ENCODE results near the gene ADARB2. TPM values are rescaled to one million over a fixed set of nuclear protein-coding genes. Genes with fewer than 3 reads are reported as not detected.
A peak's percentile ranks its signal among the peaks of the same experiment; 100 is the strongest.

ADARB2 gene
- total and polyA plus RNA-seq, 10 of the 15 experiments (the other 5 are each of a cell fraction or from before 2014, with no cell fraction given): 0.02 to 4.1 (median 0.76) TPM

- FAIRE-seq (no peak), DNase-seq (ENCODE audit: low read depth, low spot score) (no peak), ATAC-seq (no peak)
- Histone ChIP-seq H3K9ac (ENCODE audit: control insufficient read depth, insufficient read depth, low read length) (no peak overlapping the region), H3K9me3 (replicated peaks; ENCODE audit: control insufficient read depth, insufficient read depth, low read length) (no peaks in the 10 kb centered on the region), H2AFZ (ENCODE audit: control insufficient read depth, low read depth, low read length) (no peak overlapping the region), H3K79me2 (ENCODE audit: control insufficient read depth, insufficient read depth, low read length) (no peaks in the 10 kb centered on the region), H4K20me1 (ENCODE audit: control insufficient read depth, insufficient read depth) (no peaks in the 10 kb centered on the region), H3K27ac (ENCODE audit: control insufficient read depth, insufficient read depth) (no peak overlapping the region), H3K4me3 (no peak overlapping the region), H3K36me3 (ENCODE audit: control insufficient read depth in 2 of 2, insufficient read depth in 2 of 2, low read length in 1 of 2) (no peaks in the 10 kb centered on the region), H3K4me2 (ENCODE audit: control insufficient read depth, insufficient read depth) (no peak overlapping the region), H3K4me1 (ENCODE audit: control insufficient read depth, insufficient read depth, low read length) (no peaks in the 10 kb centered on the region), H3K27me3 (replicated peaks in 1 of 2; ENCODE audit: control insufficient read depth in 2 of 2, insufficient read depth in 2 of 2, low read length in 1 of 2) (no peaks in the 10 kb centered on the region; a peak in 1 of 4 replicates)
- ChIA-PET CTCF (no interaction called here), RAD21 (ENCODE audit: unreplicated experiment) (no interaction called here), SMC1A (ENCODE audit: uncharacterized antibody, unreplicated experiment) (no interaction called here), POLR2A (no interaction called here)
- in situ Hi-C loops (cut with MboI): no loop called here
- intact Hi-C loops (cut with micrococcal nuclease; ENCODE audit: unreplicated experiment): no loop called here
- WGBS (ENCODE audit: insufficient coverage, insufficient replicate concordance, low lambda C conversion rate, missing lambda C conversion rate): 41% methylated on average over 22 of the region's 22 CpGs
- no TSS peak for BruUV-seq (replicated peaks)
- TF ChIP-seq NR2F1 (conservative IDR thresholded peaks at IDR 0.05) (no peak), BHLHE40 (IDR thresholded peaks at IDR 0.05; ENCODE audit: borderline replicate concordance in 1 of 2, low read depth in 2 of 2, low read length in 1 of 2) (0 out of 4 replicates have a peak, but pooled peaks of 1 of the 2 experiments have one; percentile 12), SMC3 (IDR thresholded peaks at IDR 0.05; ENCODE audit: borderline replicate concordance, low read length) (no peak)
Observed at GRCh38 chr10:1626410-1626809, 110.9 kb downstream of the ADARB2 start.

GRCh38 chr10:1625731-1626130 lies 111.6 kb downstream of the ADARB2 start:
- no peaks in the 10 kb centered on the region for H4K20me1 ChIP-seq (ENCODE audit: control insufficient read depth, insufficient read depth)
- H3K27ac ChIP-seq (ENCODE audit: control insufficient read depth, insufficient read depth): no peak overlapping the region
- no peaks in the 10 kb centered on the region for H3K36me3 ChIP-seq (ENCODE audit: control insufficient read depth in 2 of 2, insufficient read depth in 2 of 2, low read length in 1 of 2)
- SMC1A ChIA-PET (ENCODE audit: uncharacterized antibody, unreplicated experiment): no interaction called here
- in situ Hi-C loops (cut with MboI): no loop called here
- no peak overlapping the region for H3K9ac ChIP-seq (ENCODE audit: control insufficient read depth, insufficient read depth, low read length)
- no peaks in the 10 kb centered on the region; a peak in 1 of 4 replicates for H3K27me3 ChIP-seq (replicated peaks in 1 of 2; ENCODE audit: control insufficient read depth in 2 of 2, insufficient read depth in 2 of 2, low read length in 1 of 2)
- 41% methylated on average over 8 of the region's 11 CpGs for WGBS (ENCODE audit: insufficient coverage, insufficient replicate concordance, low lambda C conversion rate, missing lambda C conversion rate)
- CTCF ChIA-PET: no interaction called here
- H3K9me3 ChIP-seq (replicated peaks; ENCODE audit: control insufficient read depth, insufficient read depth, low read length): no peaks in the 10 kb centered on the region
- RAD21 ChIA-PET (ENCODE audit: unreplicated experiment): no interaction called here
- no peak overlapping the region for H3K4me2 ChIP-seq (ENCODE audit: control insufficient read depth, insufficient read depth)
- POLR2A ChIA-PET: no interaction called here
- H2AFZ ChIP-seq (ENCODE audit: control insufficient read depth, low read depth, low read length): no peak overlapping the region
- BruUV-seq (replicated peaks): no TSS peak
- H3K79me2 ChIP-seq (ENCODE audit: control insufficient read depth, insufficient read depth, low read length): no peaks in the 10 kb centered on the region
- intact Hi-C loops (cut with micrococcal nuclease; ENCODE audit: unreplicated experiment): no loop called here
- FAIRE-seq (no peak), DNase-seq (ENCODE audit: low read depth, low spot score) (no peak), ATAC-seq (no peak)
- H3K4me3 ChIP-seq: no peak overlapping the region
- no peak for TF ChIP-seq ETV6 (conservative IDR thresholded peaks at IDR 0.05 in 1 of 2, IDR thresholded peaks at IDR 0.05 in 1 of 2; ENCODE audit: borderline replicate concordance in 1 of 2, low read depth in 1 of 2)
- TF ChIP-seq TCF3 (IDR thresholded peaks at IDR 0.05; ENCODE audit: borderline replicate concordance, insufficient read depth, low read depth, low read length): no peak
- no peak for TF ChIP-seq CHD2 (IDR thresholded peaks at IDR 0.05; ENCODE audit: borderline replicate concordance, low read depth, low read length)
- no peak for TF ChIP-seq ATF3 (IDR thresholded peaks at IDR 0.05; ENCODE audit: borderline replicate concordance, extremely low read depth, low read depth, low read length)
- no peak for TF ChIP-seq KLF5 (IDR thresholded peaks at IDR 0.05; ENCODE audit: partially characterized antibody)
- TF ChIP-seq BACH1 (IDR thresholded peaks at IDR 0.05; ENCODE audit: borderline replicate concordance): no peak
- TF ChIP-seq SMAD1 (IDR thresholded peaks at IDR 0.05; ENCODE audit: low read depth, partially characterized antibody): no peak
- TF ChIP-seq ELK1 (IDR thresholded peaks at IDR 0.05; ENCODE audit: low read depth, low read length): no peak
- TF ChIP-seq, protein P1, sequence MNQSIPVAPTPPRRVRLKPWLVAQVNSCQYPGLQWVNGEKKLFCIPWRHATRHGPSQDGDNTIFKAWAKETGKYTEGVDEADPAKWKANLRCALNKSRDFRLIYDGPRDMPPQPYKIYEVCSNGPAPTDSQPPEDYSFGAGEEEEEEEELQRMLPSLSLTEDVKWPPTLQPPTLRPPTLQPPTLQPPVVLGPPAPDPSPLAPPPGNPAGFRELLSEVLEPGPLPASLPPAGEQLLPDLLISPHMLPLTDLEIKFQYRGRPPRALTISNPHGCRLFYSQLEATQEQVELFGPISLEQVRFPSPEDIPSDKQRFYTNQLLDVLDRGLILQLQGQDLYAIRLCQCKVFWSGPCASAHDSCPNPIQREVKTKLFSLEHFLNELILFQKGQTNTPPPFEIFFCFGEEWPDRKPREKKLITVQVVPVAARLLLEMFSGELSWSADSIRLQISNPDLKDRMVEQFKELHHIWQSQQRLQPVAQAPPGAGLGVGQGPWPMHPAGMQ (IDR thresholded peaks at IDR 0.05; ENCODE audit: borderline replicate concordance): no peak
- TF ChIP-seq POLR2AphosphoS5 (IDR thresholded peaks at IDR 0.05; ENCODE audit: low read length): no peak
- no peak for TF ChIP-seq MTA3 (IDR thresholded peaks at IDR 0.05; ENCODE audit: borderline replicate concordance, low read length)
- no peaks in the 10 kb centered on the region for H3K4me1 ChIP-seq (ENCODE audit: control insufficient read depth, insufficient read depth, low read length)

All from GM12878 (cell line).